ENCODE data around the gene SLC12A8. TPM values are rescaled to one million over a fixed set of nuclear protein-coding genes. Genes with fewer than 3 reads are reported as not detected.
"Not testable (repeated sequence)": the region's sequence is repeated elsewhere in the genome, so short reads cannot be mapped to it uniquely, and the experiment has no call there.

The SLC12A8 gene
- total RNA-seq, 3 donors from 2014 or later: 0.48 to 12.5 (median 9.8) TPM

GRCh38 chr3:125085166-125085565, 127.4 kb downstream of the SLC12A8 start:
- TF ChIP-seq POLR2A (IDR thresholded peaks at IDR 0.05): no peak
- no peak for TF ChIP-seq CTCF (IDR thresholded peaks at IDR 0.05)
- DNase-seq (ENCODE audit: low spot score in 2 of 2): no peak
- H3K4me1 ChIP-seq: no peaks in the 10 kb centered on the region
- no peak overlapping the region for H3K27ac ChIP-seq
- H3K36me3 ChIP-seq: no peaks in the 10 kb centered on the region
- intact Hi-C loops (cut with DNase I; ENCODE audit: low total_unique reads): no loop called here
- H3K4me3 ChIP-seq: no peak overlapping the region
- no peaks in the 10 kb centered on the region for H3K27me3 ChIP-seq
- no peaks in the 10 kb centered on the region for H3K9me3 ChIP-seq

- Histone ChIP-seq H3K4me1 (no peaks in the 10 kb centered on the region), H3K27ac (no peak overlapping the region), H3K27me3 (no peaks in the 10 kb centered on the region), H3K9me3 (no peaks in the 10 kb centered on the region), H3K4me3 (no peak overlapping the region), H3K36me3 (no peaks in the 10 kb centered on the region)
- TF ChIP-seq POLR2AphosphoS5 (IDR thresholded peaks at IDR 0.05) (no peak), CTCF (IDR thresholded peaks at IDR 0.05) (no peak), POLR2A (IDR thresholded peaks at IDR 0.05) (no peak)
- intact Hi-C loops (cut with DNase I; ENCODE audit: low total_unique reads): loop anchor here (5.0 kb wide), 1 partner anchor 129 kb away; the partner anchor contains the start of gene SLC12A8
- no peak for DNase-seq (ENCODE audit: low spot score in 2 of 2)
Observed at GRCh38 chr3:125083776-125084175, 128.8 kb downstream of the SLC12A8 start.

GRCh38 chr3:125082339-125082738, 130.2 kb downstream of the SLC12A8 start:
- not testable (repeated sequence) for H3K4me3 ChIP-seq; H3K9me3 ChIP-seq; DNase-seq (ENCODE audit: low spot score in 2 of 2); H3K4me1 ChIP-seq; H3K36me3 ChIP-seq; H3K27me3 ChIP-seq; H3K27ac ChIP-seq
- intact Hi-C loops (cut with DNase I; ENCODE audit: low total_unique reads): loop anchor here (5.0 kb wide), 1 partner anchor 130 kb away; the partner anchor contains the start of gene SLC12A8

GRCh38 chr3:125080077-125080476, 132.5 kb downstream of the SLC12A8 start:
- Histone ChIP-seq H3K27me3 (no peaks in the 10 kb centered on the region), H3K36me3 (no peaks in the 10 kb centered on the region), H3K27ac (no peak overlapping the region), H3K4me3 (no peak overlapping the region), H3K4me1 (no peaks in the 10 kb centered on the region), H3K9me3 (no peaks in the 10 kb centered on the region)
- no peak for DNase-seq (ENCODE audit: low spot score in 2 of 2)
- intact Hi-C loops (cut with DNase I; ENCODE audit: low total_unique reads): loop anchor here (5.0 kb wide), 1 partner anchor 132 kb away; the partner anchor contains the start of gene SLC12A8
- TF ChIP-seq POLR2AphosphoS5 (IDR thresholded peaks at IDR 0.05): no peak
- TF ChIP-seq CTCF (IDR thresholded peaks at IDR 0.05): no peak
- TF ChIP-seq POLR2A (IDR thresholded peaks at IDR 0.05): no peak

- intact Hi-C loops (cut with DNase I; ENCODE audit: low total_unique reads): loop anchor here (5.0 kb wide), 1 partner anchor 133 kb away; the partner anchor contains the start of gene SLC12A8
- no peaks in the 10 kb centered on the region for H3K9me3 ChIP-seq
- DNase-seq (ENCODE audit: low spot score in 2 of 2): no peak
- H3K4me1 ChIP-seq: no peaks in the 10 kb centered on the region
- H3K27me3 ChIP-seq: no peaks in the 10 kb centered on the region
- H3K27ac ChIP-seq: no peak overlapping the region
- no peak overlapping the region for H3K4me3 ChIP-seq
- TF ChIP-seq CTCF (IDR thresholded peaks at IDR 0.05): no peak
- TF ChIP-seq POLR2A (IDR thresholded peaks at IDR 0.05): no peak
- TF ChIP-seq POLR2AphosphoS5 (IDR thresholded peaks at IDR 0.05): no peak
- H3K36me3 ChIP-seq: no peaks in the 10 kb centered on the region
Observed at GRCh38 chr3:125079675-125080045, 132.9 kb downstream of the SLC12A8 start.
